Kidney epithelial cell (primary cell): ENCODE measurements around the gene HSF2BP. TPM values are rescaled to one million over a fixed set of nuclear protein-coding genes. Genes with fewer than 3 reads are reported as not detected.
A peak's percentile ranks its signal among the peaks of the same experiment; 100 is the strongest.

Experiments
- DNase-seq: peaks from one replicate; pipeline ENCODE4 v3.0.0-alpha.2; 2010; ENCODE audit warnings: low read depth
- H3K27me3 ChIP-seq: 2 replicates; pipeline ENCODE4 v1.6.0; 2011; ENCODE audit warnings: low read length; ENCODE audit not compliant: control insufficient read depth, insufficient read depth
- H3K36me3 ChIP-seq: 2 replicates; pipeline ENCODE4 v1.5.1; 2011; ENCODE audit warnings: low read length; ENCODE audit not compliant: control insufficient read depth, insufficient read depth
- H3K4me3 ChIP-seq: 2 replicates; pipeline ENCODE4 v1.5.1; 2011; ENCODE audit warnings: low read depth, mild to moderate bottlenecking, control low read depth, low read length
- CTCF ChIP-seq: IDR thresholded peaks from 2 replicates; pipeline ENCODE4 v1.5.1; 2011; ENCODE audit warnings: mild to moderate bottlenecking, moderate library complexity, low read length, control low read depth, inconsistent platforms; ENCODE audit not compliant: insufficient read depth, poor library complexity, severe bottlenecking
- total RNA-seq: library from RNA; depleted of rRNA; stranded (reverse); fragments of >200 nt; gene quantifications from 2 replicates; pipeline ENCODE4 v1.2.3, GENCODE V29; 2015

Gene HSF2BP
- total RNA-seq, 1 donor from 2014 or later: 3.5 TPM

- no peak for DNase-seq
- no peaks in the 10 kb centered on the region for H3K27me3 ChIP-seq
- TF ChIP-seq CTCF: no peak
Observed at GRCh38 chr21:43588957-43589356, 70.3 kb downstream of the HSF2BP start.

GRCh38 chr21:43585924-43586413 lies 73.3 kb downstream of the HSF2BP start:
- Histone ChIP-seq H3K27me3 (no peaks in the 10 kb centered on the region), H3K4me3 (no peak overlapping the region), H3K36me3 (no peaks in the 10 kb centered on the region)
- no peak for TF ChIP-seq CTCF
- DNase-seq: peak; percentile 100

More at GRCh38 chr21:43588957-43589356, 70.3 kb downstream of the HSF2BP start:
- Histone ChIP-seq H3K36me3 (no peaks in the 10 kb centered on the region), H3K4me3 (no peak overlapping the region)

- no peak for TF ChIP-seq CTCF
- DNase-seq: no peak
- no peaks in the 10 kb centered on the region for H3K36me3 ChIP-seq
- no peak overlapping the region for H3K4me3 ChIP-seq
- H3K27me3 ChIP-seq: no peaks in the 10 kb centered on the region
Observed at GRCh38 chr21:43585514-43585913, 73.8 kb downstream of the HSF2BP start.

- H3K4me3 ChIP-seq: no peak overlapping the region
- H3K36me3 ChIP-seq: no peaks in the 10 kb centered on the region
- DNase-seq: no peak
- no peak for TF ChIP-seq CTCF
- no peaks in the 10 kb centered on the region for H3K27me3 ChIP-seq
Observed at GRCh38 chr21:43581453-43581852, 77.8 kb downstream of the HSF2BP start.

- DNase-seq: no peak
- no peak for TF ChIP-seq CTCF
- no peak overlapping the region for H3K4me3 ChIP-seq
- H3K36me3 ChIP-seq: no peaks in the 10 kb centered on the region
- no peaks in the 10 kb centered on the region for H3K27me3 ChIP-seq
Observed at GRCh38 chr21:43578677-43579303, 80.5 kb downstream of the HSF2BP start.

- no peak for DNase-seq
- no peak for TF ChIP-seq CTCF
- H3K36me3 ChIP-seq: no peaks in the 10 kb centered on the region
- no peaks in the 10 kb centered on the region for H3K27me3 ChIP-seq
- H3K4me3 ChIP-seq: no peak overlapping the region
Observed at GRCh38 chr21:43575473-43575844, 83.8 kb downstream of the HSF2BP start.
